ENCODE measurements around the gene PDE4B. TPM values are rescaled to one million over a fixed set of nuclear protein-coding genes. Genes with fewer than 3 reads are reported as not detected.
"Not testable (repeated sequence)": the region's sequence is repeated elsewhere in the genome, so short reads cannot be mapped to it uniquely, and the experiment has no call there.

PDE4B gene
- total and polyA plus RNA-seq, 7 experiments from 2014 or later: 43.5 to 99.2 (median 46.7) TPM

DNA sequence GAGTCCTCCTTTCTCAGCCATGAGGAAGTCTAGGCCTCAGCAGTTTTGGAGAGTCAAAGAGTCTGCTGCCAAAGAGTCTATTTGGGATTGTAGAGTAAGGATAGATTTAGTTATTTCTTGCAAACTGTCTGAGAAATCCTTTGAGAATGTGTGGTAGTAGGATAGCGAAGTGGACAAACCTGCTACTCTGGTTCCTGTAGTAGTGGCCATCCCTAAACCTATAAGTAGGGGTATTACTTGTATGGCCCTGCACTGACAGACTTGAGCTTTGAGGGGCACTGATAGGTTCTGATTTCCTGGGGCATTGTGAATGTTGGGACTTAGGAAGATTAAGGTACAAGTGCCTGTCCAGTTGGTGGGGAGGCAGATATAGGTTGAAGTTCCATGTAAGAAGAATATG lies 625.3 kb downstream of the PDE4B start:
- Histone ChIP-seq H3K9me3 (ENCODE audit: control insufficient read depth in 2 of 3, low read length in 3 of 3) (peaks cover 0 to 18% (median 6%) of the 10 kb centered on the region in 3 experiments), H3K27ac (ENCODE audit: low read depth, low read length) (no peak overlapping the region), H3K4me3 (ENCODE audit: low read length) (no peak overlapping the region), H3K27me3 (ENCODE audit: control insufficient read depth in 2 of 2, insufficient read depth in 2 of 2, low read length in 2 of 2) (no peaks in the 10 kb centered on the region), H3K4me1 (ENCODE audit: control insufficient read depth in 2 of 2, insufficient read depth in 2 of 2, low read length in 2 of 2) (no peaks in the 10 kb centered on the region), H3K36me3 (ENCODE audit: control insufficient read depth in 2 of 3, insufficient read depth in 3 of 3, low read length in 3 of 3) (no peaks in the 10 kb centered on the region)
- POLR2A ChIA-PET: no interaction called here
- H3K4me1 Mint-ChIP-seq: peaks cover 0 to 11% (median 5%) of the 10 kb centered on the region in 7 donors
- H3K27ac Mint-ChIP-seq: no peak overlapping the region
- ATAC-seq (no peak), DNase-seq (no peak)
- no peaks in the 10 kb centered on the region for H3K27me3 Mint-ChIP-seq
- intact Hi-C loops (cut with micrococcal nuclease): no loop called here
- CTCF ChIA-PET: no interaction called here
- H3K9me3 Mint-ChIP-seq: peaks cover 15 to 41% (median 22%) of the 10 kb centered on the region in 11 donors
- H3K4me3 Mint-ChIP-seq: no peak overlapping the region
- peaks cover 6 to 28% (median 15%) of the 10 kb centered on the region in 5 donors for H3K36me3 Mint-ChIP-seq

DNA sequence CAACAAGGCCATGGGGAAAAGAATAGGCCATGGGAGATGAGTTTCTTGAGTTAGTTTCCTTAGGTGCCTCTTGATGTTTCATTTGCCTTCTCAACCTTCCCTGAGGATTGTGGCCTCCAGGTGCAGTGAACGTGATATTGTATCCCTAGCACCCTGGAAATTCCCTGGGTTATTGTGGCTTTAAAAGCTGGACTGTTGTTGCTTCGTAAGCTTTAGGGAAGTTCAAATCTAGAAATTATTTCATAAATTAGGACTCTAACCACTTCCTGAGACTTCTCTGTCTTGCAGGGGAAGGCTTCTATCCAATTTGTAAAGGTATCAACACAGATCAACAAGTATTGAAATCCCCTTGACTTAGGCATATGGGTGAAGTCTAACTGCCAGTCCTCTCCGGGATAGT lies 627.5 kb downstream of the PDE4B start:
- H3K27me3 ChIP-seq (ENCODE audit: control insufficient read depth in 2 of 2, insufficient read depth in 2 of 2, low read length in 2 of 2); ATAC-seq; H3K4me1 Mint-ChIP-seq; H3K4me1 ChIP-seq (ENCODE audit: control insufficient read depth in 2 of 2, insufficient read depth in 2 of 2, low read length in 2 of 2); H3K27ac Mint-ChIP-seq; H3K27me3 Mint-ChIP-seq; CTCF ChIA-PET; H3K27ac ChIP-seq (ENCODE audit: low read depth, low read length); H3K4me3 ChIP-seq (ENCODE audit: low read length); H3K4me3 Mint-ChIP-seq; intact Hi-C loops (cut with micrococcal nuclease); DNase-seq; H3K36me3 ChIP-seq (ENCODE audit: control insufficient read depth in 2 of 3, insufficient read depth in 3 of 3, low read length in 3 of 3); POLR2A ChIA-PET: not testable (repeated sequence)
- peaks cover 0 to 18% (median 6%) of the 10 kb centered on the region in 3 experiments for H3K9me3 ChIP-seq (ENCODE audit: control insufficient read depth in 2 of 3, low read length in 3 of 3)
- Mint-ChIP-seq H3K9me3 (peaks cover 15 to 41% (median 22%) of the 10 kb centered on the region in 11 donors), H3K36me3 (peaks cover 6 to 28% (median 15%) of the 10 kb centered on the region in 5 donors)

DNA sequence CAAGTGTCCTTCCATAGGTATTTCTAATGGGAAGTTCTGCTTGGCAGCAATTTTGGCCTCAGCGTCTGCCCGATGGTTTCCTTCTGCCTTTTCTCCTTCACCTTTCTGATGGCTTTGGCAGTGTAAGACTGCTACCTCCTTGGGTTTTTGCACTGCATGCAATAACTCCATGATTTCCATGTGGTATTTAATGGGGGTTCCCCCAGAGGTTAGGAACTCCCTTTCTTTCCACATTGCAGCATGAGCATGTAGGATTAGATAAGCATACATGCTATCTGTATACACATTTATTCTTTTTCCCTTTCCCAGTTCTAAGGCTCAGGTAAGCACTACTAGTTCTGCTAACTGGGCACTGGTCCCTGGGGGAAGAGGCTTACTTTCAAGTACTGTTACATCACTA lies 628.2 kb downstream of the PDE4B start:
- H3K27ac ChIP-seq (ENCODE audit: low read depth, low read length); POLR2A ChIA-PET; H3K27me3 Mint-ChIP-seq; H3K36me3 ChIP-seq (ENCODE audit: control insufficient read depth in 2 of 3, insufficient read depth in 3 of 3, low read length in 3 of 3); H3K27me3 ChIP-seq (ENCODE audit: control insufficient read depth in 2 of 2, insufficient read depth in 2 of 2, low read length in 2 of 2); H3K4me3 Mint-ChIP-seq; ATAC-seq; intact Hi-C loops (cut with micrococcal nuclease); H3K4me3 ChIP-seq (ENCODE audit: low read length); H3K27ac Mint-ChIP-seq; DNase-seq; H3K4me1 ChIP-seq (ENCODE audit: control insufficient read depth in 2 of 2, insufficient read depth in 2 of 2, low read length in 2 of 2); CTCF ChIA-PET: not testable (repeated sequence)
- Mint-ChIP-seq H3K9me3 (peaks cover 15 to 41% (median 22%) of the 10 kb centered on the region in 11 donors), H3K36me3 (peaks cover 6 to 28% (median 15%) of the 10 kb centered on the region in 5 donors), H3K4me1 (peaks cover 0 to 10% (median 0%) of the 10 kb centered on the region in 7 donors)
- peaks cover 0 to 18% (median 6%) of the 10 kb centered on the region in 3 experiments for H3K9me3 ChIP-seq (ENCODE audit: control insufficient read depth in 2 of 3, low read length in 3 of 3)

DNA sequence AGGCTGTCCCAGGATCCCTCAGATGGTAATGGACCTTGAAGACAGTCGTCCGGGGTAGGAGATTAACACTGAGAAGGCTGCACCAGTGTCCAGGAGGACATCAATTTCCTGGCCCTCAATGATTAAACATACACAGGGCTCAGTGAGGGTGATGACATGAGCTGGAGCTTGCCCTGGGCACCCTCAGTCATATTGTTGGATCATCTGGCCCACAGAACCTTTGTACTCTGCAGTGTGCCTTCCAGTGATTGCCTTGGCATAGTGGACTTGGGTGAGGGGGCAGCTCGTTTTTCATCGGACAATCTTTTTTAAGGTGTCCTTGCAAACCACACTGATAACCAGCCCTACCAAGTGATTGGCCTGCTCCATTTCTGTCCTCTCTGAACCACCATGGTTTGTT lies 630.1 kb downstream of the PDE4B start:
- no peak for ATAC-seq
- Mint-ChIP-seq H3K27ac (no peak overlapping the region), H3K4me3 (no peak overlapping the region), H3K9me3 (peaks cover 10 to 37% (median 16%) of the 10 kb centered on the region in 11 donors), H3K4me1 (peaks cover 5 to 13% (median 7%) of the 10 kb centered on the region in 7 donors), H3K36me3 (peaks cover 6 to 26% (median 15%) of the 10 kb centered on the region in 5 donors), H3K27me3 (no peaks in the 10 kb centered on the region)
- Histone ChIP-seq H3K36me3 (ENCODE audit: control insufficient read depth in 2 of 3, insufficient read depth in 3 of 3, low read length in 3 of 3) (no peaks in the 10 kb centered on the region), H3K4me1 (ENCODE audit: control insufficient read depth in 2 of 2, insufficient read depth in 2 of 2, low read length in 2 of 2) (no peaks in the 10 kb centered on the region), H3K4me3 (ENCODE audit: low read length) (no peak overlapping the region), H3K9me3 (ENCODE audit: control insufficient read depth in 2 of 3, low read length in 3 of 3) (peaks cover 0 to 5% (median 5%) of the 10 kb centered on the region in 3 experiments), H3K27me3 (ENCODE audit: control insufficient read depth in 2 of 2, insufficient read depth in 2 of 2, low read length in 2 of 2) (no peaks in the 10 kb centered on the region), H3K27ac (ENCODE audit: low read depth, low read length) (no peak overlapping the region)
- intact Hi-C loops (cut with micrococcal nuclease): no loop called here
- POLR2A ChIA-PET: no interaction called here
- DNase-seq: no peak
- CTCF ChIA-PET: no interaction called here
